Measurements from ENCODE around the gene EPHA3.

The EPHA3 gene

DNA sequence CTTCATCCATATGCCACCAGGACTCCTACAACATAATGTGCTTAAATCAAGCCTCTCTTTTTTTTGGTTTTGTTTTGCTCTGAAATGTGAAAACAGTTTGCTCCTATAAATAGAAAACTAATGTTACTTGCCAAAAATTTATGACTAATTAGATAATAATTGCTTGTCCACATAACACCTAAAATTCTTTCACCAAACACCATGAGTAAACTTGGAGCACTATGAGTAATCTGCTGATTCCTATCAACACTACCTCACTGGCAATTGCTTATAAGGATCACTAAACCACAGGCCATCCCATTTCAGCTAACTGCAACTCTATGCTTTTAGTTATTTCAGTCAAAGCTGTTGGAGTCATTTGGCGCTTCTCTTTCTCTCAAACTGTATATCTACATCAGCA is 252.7 kb downstream of the EPHA3 start:
- DNase-seq (ENCODE audit: low read depth, low spot score), result no peak

DNA sequence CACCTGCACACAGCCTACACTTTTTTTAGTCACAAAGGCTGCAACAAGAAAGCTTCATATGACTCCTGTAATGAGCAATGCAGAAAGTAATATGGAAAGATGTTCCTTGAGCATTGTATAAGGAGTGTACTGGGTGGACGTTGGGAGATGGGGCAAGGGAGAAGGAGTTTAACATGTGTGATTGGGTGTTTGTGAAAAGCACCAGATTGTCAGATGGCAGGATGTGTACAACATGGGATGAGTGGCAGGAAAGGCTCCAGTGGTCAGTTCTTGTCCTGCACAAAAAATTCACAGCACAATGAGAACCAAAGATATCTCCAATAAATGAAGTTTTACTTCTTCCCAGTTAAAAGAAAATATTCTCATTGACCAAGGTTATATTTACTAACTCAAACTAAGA is 255.1 kb downstream of the EPHA3 start:
- no peak for DNase-seq (ENCODE audit: low read depth, low spot score)

GRCh38 chr3:89363171-89363570 is 255.8 kb downstream of the EPHA3 start:
- DNase-seq (ENCODE audit: low read depth, low spot score), result no peak

DNA sequence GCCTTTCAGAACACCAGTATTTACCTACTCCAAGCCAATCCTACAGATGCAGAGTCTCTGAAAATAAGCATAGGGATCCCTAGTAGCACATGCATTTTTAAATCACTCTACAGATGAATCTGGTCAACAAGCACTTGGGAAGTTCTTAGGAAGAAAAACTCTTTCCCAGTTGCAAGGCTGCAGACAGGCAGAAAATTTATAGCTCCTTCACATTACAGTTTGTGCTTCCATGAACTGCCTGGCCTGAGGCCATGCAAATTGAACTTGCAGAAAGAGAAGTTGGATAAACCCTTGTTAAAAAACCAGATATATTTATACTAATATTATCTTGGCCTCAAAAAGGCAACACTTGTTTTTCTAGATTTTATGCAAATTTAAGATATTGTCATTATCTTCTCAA is 256.9 kb downstream of the EPHA3 start:
- no peak for DNase-seq (ENCODE audit: low read depth, low spot score)

DNA sequence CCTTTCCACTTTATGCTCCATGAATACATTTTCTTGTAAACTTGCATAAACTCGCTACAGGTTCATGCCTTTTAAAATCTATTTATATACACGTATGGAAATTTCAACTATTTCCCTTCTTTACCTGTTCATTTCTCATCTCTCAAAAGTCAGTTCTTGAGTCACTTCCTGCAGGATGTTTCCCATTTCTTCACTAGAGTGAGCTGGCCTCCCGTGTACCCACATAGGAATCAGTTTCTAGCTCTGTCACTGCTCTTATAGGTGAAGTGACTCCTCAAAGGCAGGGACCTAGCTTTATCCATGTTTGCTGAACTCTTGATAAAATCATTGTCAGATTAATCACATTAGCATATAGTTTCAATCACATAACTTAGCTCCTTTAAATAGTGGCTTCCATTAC is 259.7 kb downstream of the EPHA3 start:
- no peak for DNase-seq (ENCODE audit: low read depth, low spot score)

DNA sequence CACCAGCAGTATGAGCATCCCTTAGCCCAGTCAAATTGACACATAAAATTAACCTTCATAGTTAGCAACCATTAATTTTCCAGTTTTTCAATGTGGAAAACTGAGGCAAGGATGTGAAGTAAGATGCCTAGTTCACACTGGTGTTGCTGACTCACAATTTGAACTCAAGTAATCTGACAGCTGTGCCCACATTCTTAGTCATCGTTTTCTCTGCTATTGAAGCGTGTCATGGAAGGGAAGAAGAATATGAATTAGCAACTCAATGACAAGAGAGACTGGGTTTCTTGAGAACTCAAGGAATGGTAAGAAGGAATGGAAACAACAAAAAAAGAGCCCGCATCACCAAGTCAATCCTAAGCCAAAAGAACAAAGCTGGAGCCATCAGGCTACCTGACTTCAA is 261.4 kb downstream of the EPHA3 start:
- no peak for DNase-seq (ENCODE audit: low read depth, low spot score)

GRCh38 chr3:89372456-89372855 is 265.0 kb downstream of the EPHA3 start:
- DNase-seq (ENCODE audit: low read depth, low spot score), result no peak

- no peak for DNase-seq (ENCODE audit: low read depth, low spot score)
These were observed 266.0 kb downstream of the EPHA3 start for GRCh38 chr3:89373434-89373833.

DNA sequence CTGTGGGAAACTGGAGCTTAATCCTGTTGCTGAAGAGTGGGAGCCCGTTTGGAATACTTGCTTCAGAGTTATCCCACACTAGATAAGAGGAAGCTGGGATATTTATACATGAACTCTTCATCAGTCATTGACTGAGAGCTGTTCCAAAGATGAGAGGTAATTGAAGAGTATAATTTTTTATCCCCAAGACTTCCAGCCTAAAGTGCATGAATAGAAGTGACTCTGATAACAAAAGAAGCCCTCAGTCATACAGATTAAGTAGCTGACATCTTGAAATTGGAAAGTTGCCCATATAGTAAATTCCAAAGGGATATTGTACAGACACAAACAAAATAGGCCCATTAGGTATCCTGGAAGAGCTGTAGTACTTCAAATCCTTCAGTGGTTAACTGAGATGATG is 268.0 kb downstream of the EPHA3 start:
- DNase-seq (ENCODE audit: low read depth, low spot score), result no peak

- DNase-seq (ENCODE audit: low read depth, low spot score), result no peak
These were observed 272.6 kb downstream of the EPHA3 start for GRCh38 chr3:89380016-89380415.

DNA sequence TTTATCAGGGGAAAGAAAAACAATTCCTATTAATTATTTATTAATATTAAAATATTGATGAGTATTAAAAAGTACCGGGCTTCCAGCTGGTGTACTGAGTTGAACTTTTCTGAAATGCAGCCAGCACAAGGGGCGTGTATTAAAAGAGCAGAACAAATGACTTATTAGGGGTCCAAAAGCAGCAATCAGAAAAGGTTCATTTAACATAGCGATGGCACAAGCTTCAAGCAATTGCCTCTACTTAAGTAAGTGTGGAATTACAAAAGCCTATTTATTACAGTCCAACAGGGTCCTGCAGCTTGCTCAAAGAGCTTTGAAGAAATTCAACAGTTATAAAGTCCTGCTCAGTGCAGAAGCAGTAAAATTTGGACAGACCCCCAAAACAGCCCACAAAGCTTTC is 285.6 kb downstream of the EPHA3 start:
- no peak for DNase-seq (ENCODE audit: low read depth, low spot score)

DNA sequence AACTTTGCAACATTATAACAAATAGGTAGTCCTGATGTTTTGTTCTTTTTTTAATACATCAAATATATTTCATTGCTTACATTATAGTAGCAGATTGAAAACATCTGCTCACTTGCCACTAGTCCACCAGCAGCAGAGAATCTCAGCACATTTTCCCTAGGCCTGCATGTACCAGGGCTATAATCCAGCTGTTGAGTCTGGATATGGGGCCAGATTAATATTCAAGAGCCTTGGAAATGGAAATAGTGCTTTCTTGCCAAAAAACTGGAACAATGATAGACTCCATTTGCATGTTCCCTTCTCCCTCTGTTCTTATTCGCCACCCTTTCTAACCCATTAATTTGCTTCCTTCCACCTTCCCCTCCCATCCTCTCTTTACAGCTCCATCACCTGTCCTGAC is 288.0 kb downstream of the EPHA3 start:
- DNase-seq (ENCODE audit: low read depth, low spot score), result no peak

GRCh38 chr3:89395996-89396395 is 288.6 kb downstream of the EPHA3 start:
- no peak for DNase-seq (ENCODE audit: low read depth, low spot score)

- no peak for DNase-seq (ENCODE audit: low read depth, low spot score)
These were observed 294.6 kb downstream of the EPHA3 start for GRCh38 chr3:89402051-89402450.

GRCh38 chr3:89405176-89405575 is 297.8 kb downstream of the EPHA3 start:
- DNase-seq (ENCODE audit: low read depth, low spot score), result no peak

DNA sequence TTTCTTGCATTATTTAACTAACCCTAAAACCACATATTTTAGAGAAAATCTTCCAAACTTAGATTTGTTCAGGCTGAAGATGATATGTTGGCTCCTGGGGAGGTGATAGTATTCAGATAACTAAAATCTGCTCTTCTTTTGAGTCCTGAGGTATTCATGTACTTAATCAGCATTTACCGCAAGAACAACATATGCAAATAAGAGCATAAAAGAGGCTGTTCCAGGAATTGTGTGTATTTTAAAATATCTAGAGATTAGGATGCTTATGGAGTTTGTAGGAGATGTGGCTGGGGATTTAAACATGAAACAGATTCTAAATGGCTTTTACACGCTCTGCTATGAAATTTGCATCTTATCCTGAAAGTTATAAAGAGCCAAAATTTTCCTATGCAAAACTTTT is 298.2 kb downstream of the EPHA3 start:
- no peak for DNase-seq (ENCODE audit: low read depth, low spot score)

DNA sequence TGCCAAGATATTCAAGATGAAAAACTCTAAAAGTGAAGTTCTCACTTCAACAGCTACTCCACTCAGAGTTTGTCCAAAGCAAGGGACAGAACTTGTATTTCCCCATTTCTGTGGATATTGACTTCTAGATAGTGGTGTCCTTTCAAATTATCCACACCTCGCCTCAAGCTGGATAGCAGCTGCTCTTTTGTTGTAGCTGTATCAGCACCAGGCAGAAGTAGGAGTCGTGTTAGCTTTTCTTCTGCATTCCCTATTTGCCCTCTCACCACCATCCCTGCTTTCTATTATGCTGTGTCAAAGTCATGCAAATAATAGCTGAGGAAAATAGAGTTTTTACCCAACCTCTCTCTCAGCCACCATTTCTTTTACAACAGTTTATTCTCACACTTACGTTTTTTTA is 303.8 kb downstream of the EPHA3 start:
- DNase-seq (ENCODE audit: low read depth, low spot score), result no peak

DNA sequence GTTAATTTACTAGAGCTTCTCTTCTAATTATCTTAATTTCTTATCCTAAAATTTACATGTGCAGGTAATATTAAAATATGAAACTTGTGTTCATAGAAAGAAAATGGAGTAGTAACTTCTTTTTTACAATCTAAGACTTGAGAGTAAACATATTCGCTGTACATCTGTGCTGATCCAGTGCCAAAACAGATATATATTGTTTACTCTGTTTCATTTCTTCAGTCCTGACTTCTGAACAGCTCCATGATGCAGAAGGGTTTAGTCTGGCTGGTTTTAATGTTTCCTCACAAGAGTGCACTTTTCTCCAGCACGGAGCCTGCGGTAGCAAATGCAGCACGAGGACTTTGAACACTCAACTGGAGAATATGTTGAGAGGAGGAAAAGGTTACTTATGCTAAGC is 306.8 kb downstream of the EPHA3 start:
- DNase-seq (ENCODE audit: low read depth, low spot score), result no peak

GRCh38 chr3:89419647-89420241 is 312.3 kb downstream of the EPHA3 start:
- peak; percentile 49 for DNase-seq (ENCODE audit: low read depth, low spot score)

DNA sequence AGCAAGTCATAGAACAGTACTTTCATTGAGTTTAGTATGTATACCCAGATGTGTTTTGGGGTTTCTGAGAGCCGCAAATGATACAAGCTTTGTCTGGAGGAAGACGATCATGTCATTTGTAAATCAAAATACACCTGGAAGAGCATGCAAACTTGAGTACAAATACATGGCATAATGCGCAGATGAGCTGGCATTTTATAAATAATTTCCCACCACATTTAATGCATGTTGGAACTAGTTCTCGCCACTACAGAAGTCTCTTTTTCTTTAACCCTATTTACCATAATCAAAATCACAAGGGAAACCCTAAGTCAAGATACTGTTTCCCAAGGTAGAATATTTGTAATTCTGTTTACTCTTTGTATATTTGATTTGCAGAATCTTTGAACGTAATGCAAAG is 318.6 kb downstream of the EPHA3 start:
- DNase-seq (ENCODE audit: low read depth, low spot score), result no peak

- DNase-seq (ENCODE audit: low read depth, low spot score), result peak; percentile 43
These were observed 327.4 kb downstream of the EPHA3 start for GRCh38 chr3:89434621-89435380.

GRCh38 chr3:89436846-89437245 is 329.4 kb downstream of the EPHA3 start:
- no peak for DNase-seq (ENCODE audit: low read depth, low spot score)

DNA sequence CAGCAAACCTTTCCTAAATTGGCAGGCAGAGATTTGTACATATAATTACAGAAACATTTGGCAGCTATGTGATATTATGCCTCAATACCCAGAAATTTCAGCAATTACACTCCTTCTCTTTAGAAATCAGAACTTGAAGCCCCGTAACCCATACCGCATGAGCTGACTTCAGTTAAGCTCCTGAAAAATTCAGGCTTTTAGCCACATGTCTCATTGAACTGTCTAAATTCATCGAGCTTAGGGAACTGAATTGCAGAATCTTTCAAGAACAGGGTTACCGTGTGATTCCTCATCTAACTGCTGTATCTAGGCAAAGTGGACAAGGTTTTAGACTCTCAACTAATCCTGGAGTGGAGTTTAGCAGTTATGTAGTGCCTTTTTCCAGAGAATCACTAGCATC is 333.0 kb downstream of the EPHA3 start:
- DNase-seq (ENCODE audit: low read depth, low spot score), result no peak

GRCh38 chr3:89441141-89441540 is 333.7 kb downstream of the EPHA3 start:
- no peak for DNase-seq (ENCODE audit: low read depth, low spot score)

All from smooth muscle cell of the brain vasculature (primary cell).